Kidney (tissue), 14 donors: ENCODE results near the gene LUZP2. TPM values are rescaled to one million over a fixed set of nuclear protein-coding genes. Genes with fewer than 3 reads are reported as not detected.
"Not testable (repeated sequence)": the region's sequence is repeated elsewhere in the genome, so short reads cannot be mapped to it uniquely, and the experiment has no call there.

Source experiments
- DNase-seq, 5 donors: peaks; one replicate each; pipeline ENCODE4 v3.0.0-alpha.2; 2013 to 2020
- FAIRE-seq: peaks from 2 replicates; lab custom pipeline; 2012; peaks lifted over from hg19 to GRCh38; lab: Jason Lieb, UNC
- H3K27ac ChIP-seq, 2 donors: one replicate each; pipeline ENCODE4 v1.7.0; 2013; ENCODE audit warnings: low read depth in 2 of 2, low read length in 2 of 2, inconsistent platforms in 1 of 2
- H3K27me3 ChIP-seq: one replicate; pipeline ENCODE4 v1.7.1; 2013; ENCODE audit warnings: low read length, inconsistent platforms; ENCODE audit not compliant: control insufficient read depth, insufficient read depth
- H3K36me3 ChIP-seq, 3 donors: one replicate each; pipeline versions ENCODE4 v1.7.0 to v1.7.1; 2013; ENCODE audit warnings: low read length in 3 of 3, control low read depth in 1 of 3, inconsistent platforms in 1 of 3; ENCODE audit not compliant: insufficient read depth in 3 of 3, control insufficient read depth in 2 of 3
- H3K4me1 ChIP-seq, 3 donors: one replicate each; pipeline versions ENCODE4 v1.7.0 to v1.7.1; 2013; ENCODE audit warnings: low read length in 3 of 3, inconsistent platforms in 1 of 3, low read depth in 1 of 3; ENCODE audit not compliant: control insufficient read depth in 2 of 3, insufficient read depth in 2 of 3
- H3K4me3 ChIP-seq, 3 donors: one replicate each; pipeline versions ENCODE4 v1.7.0 to v1.8.1; 2013; ENCODE audit warnings: low read length in 3 of 3, control low read depth in 1 of 3, inconsistent platforms in 1 of 3
- H3K9ac ChIP-seq, 3 donors: one replicate each; pipeline versions ENCODE4 v1.7.0 to v1.7.1; 2013; ENCODE audit warnings: low read length in 3 of 3, control low read depth in 1 of 3, inconsistent platforms in 1 of 3
- H3K9me3 ChIP-seq, 3 donors: one replicate each; pipeline versions ENCODE4 v1.7.0 to v1.7.1; 2013; ENCODE audit warnings: low read length in 3 of 3, control low read depth in 1 of 3, inconsistent platforms in 1 of 3; ENCODE audit not compliant: control insufficient read depth in 2 of 3, insufficient read depth in 1 of 3
- intact Hi-C: fragments of 100-400 bp; cut with DNase I; formaldehyde crosslinking; loops from one replicate; pipeline ENCODE4 v1.11.1; 2022
- polyA plus RNA-seq: library from polyadenylated mRNA; stranded (reverse); fragments of 350-450 nt; fragmentation: Illumina TruSeq; extraction: RNeasy Lipid Tissue Mini Kit (QIAGEN cat#74804); gene quantifications from one replicate; pipeline ENCODE4 v1.2.3, GENCODE V29; 2014; ENCODE audit warnings: low read depth, low replicate concordance; ENCODE audit not compliant: insufficient read depth
- total RNA-seq: library from RNA; stranded (reverse); fragmentation: NEBNext Ultra II Directional; extraction: Animal tissue kit (Norgen Biotek cat#: 25700); gene quantifications from one replicate; pipeline ENCODE4 v1.2.1, GENCODE V29; 2021
- TF ChIP-seq, protein P1 (sequence below): IDR thresholded peaks from 3 replicates; pipeline ENCODE4 v1.5.1; 2012; ENCODE audit warnings: mild to moderate bottlenecking, moderate library complexity, borderline replicate concordance; ENCODE audit not compliant: insufficient read depth; ENCODE audit errors: extremely low read depth
- donor health status: control.
- donor health status: control.
- donor health status: control.
- donor health status: control.
- donor health status: control.
- donor health status: DM: yes; HTN: yes; CAD: no.
- donor health status: Normal renal cell carcinoma (clear cell type).

The LUZP2 gene
- total and polyA plus RNA-seq, 2 donors from 2014 or later = 0.19 TPM; not detected in 1

GRCh38 chr11:24999929-25000328 is 503.1 kb downstream of the LUZP2 start:
- H3K27me3 ChIP-seq, H3K4me1 ChIP-seq, H3K9me3 ChIP-seq, H3K4me3 ChIP-seq, DNase-seq, H3K27ac ChIP-seq, H3K36me3 ChIP-seq, FAIRE-seq, intact Hi-C loops, H3K9ac ChIP-seq: not testable (repeated sequence)

DNA sequence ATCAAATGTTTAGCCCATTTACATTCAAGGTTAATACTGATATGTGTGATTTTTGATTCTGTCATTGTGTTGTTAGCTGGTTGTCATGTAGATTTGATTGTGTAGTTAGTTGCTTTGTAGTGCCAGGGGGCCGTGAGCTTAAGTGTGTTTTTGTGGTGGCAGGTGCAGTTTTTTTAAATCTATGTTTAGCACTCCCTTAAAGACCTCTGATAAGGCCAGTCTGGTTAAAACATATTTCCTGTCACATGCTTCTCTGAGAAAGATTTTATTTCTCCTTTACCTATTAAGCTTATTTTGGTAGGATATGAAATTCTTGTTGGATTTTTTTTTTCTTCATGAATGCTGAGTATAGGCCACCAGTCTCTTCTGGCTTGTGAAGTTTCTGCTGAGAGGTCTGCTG is 540.6 kb downstream of the LUZP2 start:
- no peaks in the 10 kb centered on the region for H3K36me3 ChIP-seq
- H3K4me3 ChIP-seq = no peak overlapping the region
- FAIRE-seq = no peak
- H3K27me3 ChIP-seq = no peaks in the 10 kb centered on the region
- H3K9ac ChIP-seq = no peak overlapping the region
- no peak for DNase-seq
- no peaks in the 10 kb centered on the region for H3K9me3 ChIP-seq
- TF ChIP-seq, protein P1, sequence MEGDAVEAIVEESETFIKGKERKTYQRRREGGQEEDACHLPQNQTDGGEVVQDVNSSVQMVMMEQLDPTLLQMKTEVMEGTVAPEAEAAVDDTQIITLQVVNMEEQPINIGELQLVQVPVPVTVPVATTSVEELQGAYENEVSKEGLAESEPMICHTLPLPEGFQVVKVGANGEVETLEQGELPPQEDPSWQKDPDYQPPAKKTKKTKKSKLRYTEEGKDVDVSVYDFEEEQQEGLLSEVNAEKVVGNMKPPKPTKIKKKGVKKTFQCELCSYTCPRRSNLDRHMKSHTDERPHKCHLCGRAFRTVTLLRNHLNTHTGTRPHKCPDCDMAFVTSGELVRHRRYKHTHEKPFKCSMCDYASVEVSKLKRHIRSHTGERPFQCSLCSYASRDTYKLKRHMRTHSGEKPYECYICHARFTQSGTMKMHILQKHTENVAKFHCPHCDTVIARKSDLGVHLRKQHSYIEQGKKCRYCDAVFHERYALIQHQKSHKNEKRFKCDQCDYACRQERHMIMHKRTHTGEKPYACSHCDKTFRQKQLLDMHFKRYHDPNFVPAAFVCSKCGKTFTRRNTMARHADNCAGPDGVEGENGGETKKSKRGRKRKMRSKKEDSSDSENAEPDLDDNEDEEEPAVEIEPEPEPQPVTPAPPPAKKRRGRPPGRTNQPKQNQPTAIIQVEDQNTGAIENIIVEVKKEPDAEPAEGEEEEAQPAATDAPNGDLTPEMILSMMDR = no peak
- H3K4me1 ChIP-seq = no peaks in the 10 kb centered on the region
- intact Hi-C loops = no loop called here
- H3K27ac ChIP-seq = no peak overlapping the region

DNA sequence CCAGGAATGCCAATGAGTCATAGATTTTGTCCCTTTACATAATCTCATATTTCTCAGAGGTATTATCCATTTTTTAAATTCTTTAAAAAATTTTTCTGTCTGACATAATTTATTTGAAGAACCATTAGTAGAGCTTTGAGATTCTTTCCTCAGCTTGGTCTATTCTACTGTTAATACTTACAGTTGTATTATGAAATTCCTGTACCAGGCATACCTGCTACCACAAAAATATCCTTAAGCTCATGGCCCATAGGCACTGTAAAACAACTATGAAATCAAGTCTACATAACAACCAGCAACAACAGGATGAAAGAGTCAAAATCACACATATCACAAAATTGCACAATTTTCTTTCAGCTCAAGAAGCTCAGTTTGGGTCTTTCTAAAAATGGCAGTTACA is 541.3 kb downstream of the LUZP2 start:
- Histone ChIP-seq H3K9me3 (no peaks in the 10 kb centered on the region), H3K4me1 (no peaks in the 10 kb centered on the region), H3K9ac (no peak overlapping the region), H3K4me3 (no peak overlapping the region), H3K27ac (no peak overlapping the region), H3K27me3 (no peaks in the 10 kb centered on the region), H3K36me3 (no peaks in the 10 kb centered on the region)
- DNase-seq (no peak), FAIRE-seq (no peak)
- TF ChIP-seq, protein P1 = no peak
- intact Hi-C loops = no loop called here

GRCh38 chr11:25039165-25039564 is 542.3 kb downstream of the LUZP2 start:
- H3K9ac ChIP-seq = no peak overlapping the region
- H3K4me3 ChIP-seq = no peak overlapping the region
- no peaks in the 10 kb centered on the region for H3K4me1 ChIP-seq
- DNase-seq (peak in 1 of 5 donors; percentile 25), FAIRE-seq (no peak)
- no peaks in the 10 kb centered on the region for H3K36me3 ChIP-seq
- no peaks in the 10 kb centered on the region for H3K9me3 ChIP-seq
- no peak overlapping the region for H3K27ac ChIP-seq
- intact Hi-C loops = no loop called here
- H3K27me3 ChIP-seq = no peaks in the 10 kb centered on the region
- TF ChIP-seq, protein P1 = no peak
